HG02588 (cell line): ENCODE measurements around the gene SOS1.

ENCODE experiments used
- ATAC-seq: cut with Tn5 transposase; IDR thresholded peaks from one replicate; pipeline ENCODE4 v1.9.1; 2021; ENCODE audit warnings: mild to moderate bottlenecking, moderate library complexity; ENCODE audit not compliant: unreplicated experiment

Gene SOS1

GRCh38 chr2:38935568-38936172 lies 185.2 kb downstream of the SOS1 start:
- ATAC-seq, result no peak

DNA sequence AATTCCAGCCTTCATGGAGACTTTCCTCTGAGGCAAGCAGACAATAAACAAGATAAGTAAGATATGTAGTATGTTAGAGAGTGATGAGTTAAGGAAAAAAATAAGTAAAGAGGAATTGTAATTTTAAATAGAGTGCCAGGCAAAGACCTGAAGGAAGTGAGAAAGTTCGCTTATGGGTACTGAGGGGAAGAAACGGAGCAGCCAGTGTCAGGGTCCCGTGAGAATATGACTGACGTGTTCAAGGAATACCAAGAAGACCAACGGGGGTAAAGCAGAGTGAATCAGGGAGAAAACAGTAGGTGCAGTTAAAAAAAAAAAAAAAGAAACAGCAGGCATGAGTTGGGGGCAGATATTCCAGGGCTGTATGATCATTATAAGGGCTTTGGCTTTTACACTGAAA lies 186.1 kb downstream of the SOS1 start:
- no peak for ATAC-seq

- ATAC-seq, result no peak
Observed at GRCh38 chr2:38933653-38934052, 187.2 kb downstream of the SOS1 start.

DNA sequence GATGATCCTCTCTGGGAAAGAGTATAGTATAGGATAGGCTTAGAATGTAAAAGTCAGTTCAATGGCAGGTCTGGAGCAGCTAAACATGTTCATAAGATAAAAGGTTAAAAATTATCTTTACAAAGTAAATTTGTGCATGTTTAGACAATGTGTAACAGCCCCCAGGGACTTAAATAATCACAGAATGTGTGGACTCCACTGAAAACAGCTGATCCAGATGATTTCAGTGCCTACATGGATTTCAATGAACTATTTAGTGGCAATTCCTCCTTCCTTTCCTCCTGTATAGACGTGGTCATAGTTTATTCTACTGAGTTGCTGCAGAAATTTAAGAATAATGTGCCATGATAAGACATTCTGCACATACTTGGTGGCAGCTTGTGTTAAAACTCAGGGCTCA lies 188.3 kb downstream of the SOS1 start:
- no peak for ATAC-seq
